ENCODE results near the gene PLEKHJ1. TPM values are rescaled to one million over a fixed set of nuclear protein-coding genes. Genes with fewer than 3 reads are reported as not detected.
"Not testable (repeated sequence)": the region's sequence is repeated elsewhere in the genome, so short reads cannot be mapped to it uniquely, and the experiment has no call there.

PLEKHJ1 gene
- total RNA-seq, 4 donors from 2014 or later, result 41.6 to 56.7 (median 51.7) TPM

- Histone ChIP-seq H3K27ac (no peak overlapping the region), H3K27me3 (no peaks in the 10 kb centered on the region), H3K4me1 (peaks cover 0 to 10% (median 0%) of the 10 kb centered on the region in 3 donors), H3K36me3 (peaks cover 0 to 89% of the 10 kb centered on the region in 2 donors), H3K4me3 (no peak overlapping the region), H3K9me3 (no peaks in the 10 kb centered on the region)
- ATAC-seq, result no peak
- WGBS, 2 donors (ENCODE audit: low coverage in 1 of 2), result no CpG with 5 or more reads among the region's 15 CpGs
- TF ChIP-seq EP300 (IDR thresholded peaks at IDR 0.05) (no peak), POLR2A (IDR thresholded peaks at IDR 0.05) (no peak), CTCF (IDR thresholded peaks at IDR 0.05) (no peak), POLR2AphosphoS5 (IDR thresholded peaks at IDR 0.05) (no peak)
Observed at GRCh38 chr19:2202366-2202765, 33.8 kb downstream of the PLEKHJ1 start.

DNA sequence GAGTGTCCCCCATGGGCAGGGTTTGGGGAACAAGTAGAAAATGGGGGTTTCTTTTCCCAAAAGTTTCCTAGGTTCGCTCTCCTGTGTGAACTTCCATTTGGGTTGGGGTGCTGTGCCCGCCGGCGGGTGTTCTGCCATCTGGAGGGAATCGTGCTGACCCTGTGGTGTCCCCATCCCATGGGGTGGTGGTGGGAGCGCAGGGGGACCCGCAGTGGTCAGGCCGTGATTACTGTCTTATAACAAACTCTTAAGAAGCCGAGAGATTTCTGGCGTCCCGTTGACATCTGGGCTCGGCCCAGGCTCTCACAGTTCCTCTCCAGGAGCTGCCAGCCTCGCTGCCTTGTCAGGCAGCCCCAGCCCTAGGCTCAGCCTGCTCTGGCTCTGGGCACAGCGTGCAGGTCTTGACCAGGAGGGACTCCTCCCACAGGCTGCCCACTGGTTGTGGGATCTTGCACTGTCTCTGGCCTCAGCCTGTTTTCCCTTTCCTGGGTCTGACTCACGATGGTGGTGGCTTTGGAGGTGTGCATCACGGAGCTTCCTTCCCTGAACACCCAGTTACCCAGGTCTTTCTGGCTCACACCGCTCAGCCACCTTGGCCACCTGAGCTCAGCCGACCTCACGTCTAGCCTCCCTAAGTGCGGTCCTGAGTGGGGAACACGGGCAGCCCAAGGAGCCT is 34.5 kb downstream of the PLEKHJ1 start:
- Histone ChIP-seq H3K27ac (no peak overlapping the region), H3K9me3 (no peaks in the 10 kb centered on the region), H3K4me3 (no peak overlapping the region), H3K4me1 (peaks cover 0 to 10% (median 0%) of the 10 kb centered on the region in 3 donors), H3K27me3 (no peaks in the 10 kb centered on the region), H3K36me3 (peaks cover 0 to 89% of the 10 kb centered on the region in 2 donors)
- TF ChIP-seq EP300 (IDR thresholded peaks at IDR 0.05) (no peak), CTCF (IDR thresholded peaks at IDR 0.05) (no peak), POLR2A (IDR thresholded peaks at IDR 0.05) (no peak), POLR2AphosphoS5 (IDR thresholded peaks at IDR 0.05) (no peak)
- WGBS, 2 donors (ENCODE audit: low coverage in 1 of 2), result 100% methylated on average over 1 of the region's 21 CpGs; no CpG with 5 or more reads in 1 of the 2 donors
- no peak for ATAC-seq

DNA sequence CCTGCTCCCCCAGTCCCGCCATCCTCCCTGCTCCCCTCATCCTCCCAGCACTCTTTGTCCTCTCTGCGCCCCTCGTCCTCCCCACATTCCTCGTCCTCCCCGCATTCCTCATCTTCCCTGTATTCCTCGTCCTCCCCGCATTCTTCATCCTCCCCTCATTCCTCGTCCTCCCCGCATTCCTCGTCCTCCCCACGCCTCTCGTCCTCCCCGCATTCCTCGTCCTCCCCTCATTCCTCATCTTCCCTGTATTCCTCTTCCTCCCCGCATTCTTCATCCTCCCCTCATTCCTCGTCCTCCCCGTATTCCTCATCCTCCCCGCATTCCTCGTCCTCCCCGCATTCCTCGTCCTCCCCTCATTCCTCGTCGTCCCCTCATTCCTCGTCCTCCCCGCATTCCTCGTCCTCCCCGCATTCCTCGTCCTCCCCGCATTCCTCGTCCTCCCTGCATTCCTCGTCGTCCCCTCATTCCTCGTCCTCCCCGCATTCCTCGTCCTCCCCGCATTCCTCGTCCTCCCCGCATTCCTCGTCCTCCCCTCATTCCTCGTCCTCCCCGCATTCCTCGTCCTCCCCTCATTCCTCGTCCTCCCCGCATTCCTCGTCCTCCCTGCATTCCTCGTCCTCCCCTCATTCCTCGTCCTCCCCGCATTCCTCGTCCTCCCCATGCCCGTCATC is 35.4 kb downstream of the PLEKHJ1 start:
- not testable (repeated sequence) for H3K9me3 ChIP-seq, H3K27me3 ChIP-seq, H3K27ac ChIP-seq, H3K4me3 ChIP-seq, ATAC-seq, H3K4me1 ChIP-seq
- 88 to 95% methylated on average over 28 to 50 of the region's 50 CpGs for WGBS, 2 donors (ENCODE audit: low coverage in 1 of 2)
- peaks cover 0 to 89% of the 10 kb centered on the region in 2 donors for H3K36me3 ChIP-seq

DNA sequence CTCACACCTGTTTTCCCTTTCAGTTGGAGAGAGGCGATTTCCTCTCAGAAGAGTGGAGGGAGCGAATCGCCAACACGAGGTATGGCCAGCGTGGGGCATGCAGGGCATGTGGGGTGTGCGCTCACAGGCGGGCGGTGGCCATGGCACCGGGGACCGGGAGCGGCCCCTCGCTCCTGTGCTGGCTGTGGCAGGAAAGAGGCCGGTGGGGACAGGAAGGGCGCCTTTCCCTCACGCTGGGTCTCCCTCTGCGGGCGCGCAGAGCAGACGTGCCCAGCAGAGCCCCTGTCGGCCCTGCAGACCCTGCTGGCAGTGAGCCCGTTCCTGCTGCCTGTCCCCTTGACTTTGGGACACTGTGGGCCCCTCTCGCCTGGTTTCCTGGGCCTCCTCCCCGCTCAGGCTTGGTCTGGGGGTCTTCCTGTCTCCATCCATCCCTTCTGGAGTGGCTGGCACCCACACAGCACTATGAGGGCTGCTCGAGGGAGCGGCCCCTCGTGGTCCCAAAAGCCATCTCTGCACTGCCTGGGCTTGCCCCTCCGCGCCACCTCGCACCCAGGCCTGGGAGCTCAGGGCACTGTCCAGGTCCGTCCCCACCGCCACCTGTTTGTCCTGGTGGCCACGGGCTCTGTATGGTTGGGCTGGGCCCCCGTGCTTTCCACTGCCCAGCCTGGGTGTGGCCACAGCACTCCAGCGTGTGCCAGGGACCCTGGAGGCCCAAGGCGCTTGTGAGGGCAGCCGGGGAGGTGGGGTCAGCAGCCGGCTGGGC is 36.1 kb downstream of the PLEKHJ1 start:
- no peaks in the 10 kb centered on the region for H3K27me3 ChIP-seq
- H3K36me3 ChIP-seq, result peaks cover 0 to 89% of the 10 kb centered on the region in 2 donors
- no peak for ATAC-seq
- TF ChIP-seq POLR2A (IDR thresholded peaks at IDR 0.05) (no peak), EP300 (IDR thresholded peaks at IDR 0.05) (no peak), CTCF (IDR thresholded peaks at IDR 0.05) (no peak), POLR2AphosphoS5 (IDR thresholded peaks at IDR 0.05) (no peak)
- H3K4me3 ChIP-seq, result no peak overlapping the region
- H3K9me3 ChIP-seq, result no peaks in the 10 kb centered on the region
- 75% methylated on average over 4 of the region's 37 CpGs; no CpG with 5 or more reads in 1 of the 2 donors for WGBS, 2 donors (ENCODE audit: low coverage in 1 of 2)
- H3K27ac ChIP-seq, result no peak overlapping the region
- peaks cover 0 to 10% (median 0%) of the 10 kb centered on the region in 3 donors for H3K4me1 ChIP-seq

DNA sequence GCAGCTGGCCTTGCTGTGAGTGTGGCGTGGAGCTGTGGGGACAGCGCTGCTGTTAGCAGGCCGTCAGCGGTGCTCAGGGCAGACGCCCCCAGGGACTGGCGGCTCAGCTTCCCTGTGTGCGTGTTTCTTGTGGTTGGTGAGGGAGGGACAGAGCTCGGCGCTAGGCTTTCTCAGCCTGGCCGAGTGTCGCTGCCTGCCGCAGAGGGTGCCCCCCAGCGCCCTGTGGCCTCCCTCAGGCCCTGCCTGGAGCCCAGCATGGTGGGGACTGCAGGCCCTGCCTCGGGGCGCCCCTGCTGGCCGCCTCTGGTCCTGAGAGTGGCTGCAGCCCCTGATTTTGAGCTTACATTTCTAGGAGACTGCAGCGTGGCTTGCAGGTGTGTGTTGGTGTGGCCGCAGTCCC is 36.9 kb downstream of the PLEKHJ1 start:
- TF ChIP-seq EP300 (IDR thresholded peaks at IDR 0.05), result no peak
- TF ChIP-seq CTCF (IDR thresholded peaks at IDR 0.05), result peak in 1 of 4 experiments; percentile 32
- WGBS, 2 donors (ENCODE audit: low coverage in 1 of 2), result 87% methylated on average over 3 of the region's 18 CpGs; no CpG with 5 or more reads in 1 of the 2 donors
- Histone ChIP-seq H3K27me3 (no peaks in the 10 kb centered on the region), H3K9me3 (no peaks in the 10 kb centered on the region), H3K36me3 (peaks cover 0 to 89% of the 10 kb centered on the region in 2 donors), H3K4me3 (no peak overlapping the region), H3K27ac (no peak overlapping the region), H3K4me1 (peaks cover 0 to 10% (median 0%) of the 10 kb centered on the region in 3 donors)
- ATAC-seq, result no peak

All from gastroesophageal sphincter (tissue), 4 donors.